OCI-LY1 (cell line): Measurements from ENCODE around the gene GATD1.

Experiments
- H2AFZ ChIP-seq: fragments of 200-600 bp; sonication (generic), shearing (Covaris generic); 2 replicates; pipeline ENCODE4 v1.6.0; 2014; ENCODE audit warnings: antibody characterized with exemption, mild to moderate bottlenecking, low read length
- H3F3A ChIP-seq: fragments of 200-600 bp; sonication (generic), shearing (Covaris generic); 2 replicates; pipeline ENCODE4 v1.6.0; 2014; ENCODE audit warnings: mild to moderate bottlenecking, antibody characterized with exemption, low read length, moderate library complexity; ENCODE audit not compliant: insufficient read depth
- H3K27ac ChIP-seq: fragments of 200-600 bp; sonication (generic); 2 replicates; pipeline ENCODE4 v1.5.1; 2014; ENCODE audit warnings: low read length, mixed run types, mild to moderate bottlenecking, low read depth; ENCODE audit not compliant: poor library complexity, severe bottlenecking
- H3K27me3 ChIP-seq: fragments of 200-600 bp; sonication (generic); 2 replicates; pipeline ENCODE4 v1.6.0; 2014; ENCODE audit warnings: antibody characterized with exemption, mild to moderate bottlenecking, low read length, moderate library complexity; ENCODE audit not compliant: insufficient read depth
- H3K36me3 ChIP-seq: fragments of 200-600 bp; sonication (generic); 2 replicates; pipeline ENCODE4 v1.6.1; 2014; ENCODE audit warnings: mild to moderate bottlenecking, antibody characterized with exemption, low read length, moderate library complexity, mixed read lengths; ENCODE audit not compliant: insufficient read depth
- H3K4me1 ChIP-seq: fragments of 200-600 bp; sonication (generic); 2 replicates; pipeline ENCODE4 v1.5.1; 2014; ENCODE audit warnings: mild to moderate bottlenecking, low read length, moderate library complexity; ENCODE audit not compliant: insufficient read depth, severe bottlenecking
- H3K4me2 ChIP-seq: fragments of 200-600 bp; sonication (generic), shearing (Covaris generic); 2 replicates; pipeline ENCODE4 v1.6.1; 2014; ENCODE audit warnings: low read length
- H3K4me3 ChIP-seq: fragments of 200-600 bp; sonication (generic); 2 replicates; pipeline ENCODE4 v1.5.1; 2014; ENCODE audit warnings: low read length, low read depth, mild to moderate bottlenecking, mixed read lengths; ENCODE audit not compliant: poor library complexity, severe bottlenecking
- H3K79me2 ChIP-seq: fragments of 200-600 bp; shearing (Covaris generic); 2 replicates; pipeline ENCODE4 v1.6.1; 2016; ENCODE audit warnings: mixed run types, low read length, mixed read lengths; ENCODE audit not compliant: insufficient read depth
- H3K9ac ChIP-seq: fragments of 200-600 bp; sonication (generic), shearing (Covaris generic); 2 replicates; pipeline ENCODE4 v1.6.1; 2014; ENCODE audit warnings: mild to moderate bottlenecking, low read length, mixed read lengths
- H3K9me2 ChIP-seq: fragments of 200-600 bp; sonication (generic), shearing (Covaris generic); 2 replicates; pipeline ENCODE4 v1.6.1; 2014; ENCODE audit warnings: low read depth, mild to moderate bottlenecking, low read length, mixed read lengths
- H3K9me3 ChIP-seq: fragments of 200-600 bp; shearing (Covaris generic); 2 replicates; pipeline ENCODE4 v1.6.1; 2014; ENCODE audit warnings: low read length, mixed read lengths
- H4K20me1 ChIP-seq: fragments of 200-600 bp; sonication (generic), shearing (Covaris generic); 2 replicates; pipeline ENCODE4 v1.6.0; 2016; ENCODE audit warnings: mild to moderate bottlenecking, low read length; ENCODE audit not compliant: insufficient read depth
- CTCF ChIP-seq: fragments of 200-600 bp; sonication (generic), shearing (Covaris generic); IDR thresholded peaks from 2 replicates; pipeline ENCODE4 v1.5.1; 2017; ENCODE audit warnings: mild to moderate bottlenecking, antibody characterized with exemption, low read length, moderate library complexity, mixed read lengths
- EZH2 ChIP-seq: fragments of 200-600 bp; sonication (generic), shearing (Covaris generic); IDR thresholded peaks from 2 replicates; pipeline ENCODE4 v1.8.0; 2017; ENCODE audit warnings: borderline replicate concordance, mixed run types, mild to moderate bottlenecking, antibody characterized with exemption, low read length, moderate library complexity, mixed read lengths

The GATD1 gene

GRCh38 chr11:783581-784015 lies 6.3 kb upstream of the GATD1 start:
- H3K27ac ChIP-seq: no peak overlapping the region
- H3F3A ChIP-seq: no peaks in the 10 kb centered on the region
- no peak overlapping the region for H2AFZ ChIP-seq
- no peak overlapping the region for H3K4me2 ChIP-seq
- peaks cover 34% of the 10 kb centered on the region for H3K4me1 ChIP-seq
- H4K20me1 ChIP-seq: no peaks in the 10 kb centered on the region
- H3K9ac ChIP-seq: no peak overlapping the region
- H3K79me2 ChIP-seq: no peaks in the 10 kb centered on the region
- no peaks in the 10 kb centered on the region for H3K9me3 ChIP-seq
- no peaks in the 10 kb centered on the region for H3K9me2 ChIP-seq
- no peak overlapping the region for H3K4me3 ChIP-seq
- H3K27me3 ChIP-seq: no peaks in the 10 kb centered on the region; the same call in 1 of the 2 replicates
- peaks cover 48% of the 10 kb centered on the region for H3K36me3 ChIP-seq
- TF ChIP-seq EZH2 (no peak), CTCF (no peak)

GRCh38 chr11:782264-783174 lies 5.2 kb upstream of the GATD1 start:
- Histone ChIP-seq H3K27ac (no peak overlapping the region), H3K9me2 (no peaks in the 10 kb centered on the region), H3F3A (no peaks in the 10 kb centered on the region), H3K79me2 (no peaks in the 10 kb centered on the region), H2AFZ (no peak overlapping the region), H3K36me3 (peaks cover 48% of the 10 kb centered on the region), H4K20me1 (no peaks in the 10 kb centered on the region), H3K9ac (no peak overlapping the region), H3K4me2 (no peak overlapping the region), H3K4me1 (peaks cover 30% of the 10 kb centered on the region), H3K9me3 (no peaks in the 10 kb centered on the region), H3K27me3 (no peaks in the 10 kb centered on the region), H3K4me3 (no peak overlapping the region)
- TF ChIP-seq EZH2: no peak
- no peak for TF ChIP-seq CTCF

- H3K9me2 ChIP-seq: no peaks in the 10 kb centered on the region
- no peaks in the 10 kb centered on the region for H3F3A ChIP-seq
- peaks cover 17% of the 10 kb centered on the region for H3K79me2 ChIP-seq
- no peak overlapping the region for H3K4me2 ChIP-seq
- peaks cover 50% of the 10 kb centered on the region for H3K36me3 ChIP-seq
- no peak overlapping the region for H3K27ac ChIP-seq
- no peaks in the 10 kb centered on the region for H4K20me1 ChIP-seq
- TF ChIP-seq CTCF: no peak
- no peak for TF ChIP-seq EZH2
- H2AFZ ChIP-seq: no peak overlapping the region
- H3K4me1 ChIP-seq: peaks cover 42% of the 10 kb centered on the region
- no peak overlapping the region for H3K4me3 ChIP-seq
- H3K27me3 ChIP-seq: no peaks in the 10 kb centered on the region
- no peak overlapping the region for H3K9ac ChIP-seq
- H3K9me3 ChIP-seq: no peaks in the 10 kb centered on the region
These were observed 2.8 kb upstream of the GATD1 start for GRCh38 chr11:779955-780532.
